Measurements from ENCODE around the gene STON2.

The STON2 gene

DNA sequence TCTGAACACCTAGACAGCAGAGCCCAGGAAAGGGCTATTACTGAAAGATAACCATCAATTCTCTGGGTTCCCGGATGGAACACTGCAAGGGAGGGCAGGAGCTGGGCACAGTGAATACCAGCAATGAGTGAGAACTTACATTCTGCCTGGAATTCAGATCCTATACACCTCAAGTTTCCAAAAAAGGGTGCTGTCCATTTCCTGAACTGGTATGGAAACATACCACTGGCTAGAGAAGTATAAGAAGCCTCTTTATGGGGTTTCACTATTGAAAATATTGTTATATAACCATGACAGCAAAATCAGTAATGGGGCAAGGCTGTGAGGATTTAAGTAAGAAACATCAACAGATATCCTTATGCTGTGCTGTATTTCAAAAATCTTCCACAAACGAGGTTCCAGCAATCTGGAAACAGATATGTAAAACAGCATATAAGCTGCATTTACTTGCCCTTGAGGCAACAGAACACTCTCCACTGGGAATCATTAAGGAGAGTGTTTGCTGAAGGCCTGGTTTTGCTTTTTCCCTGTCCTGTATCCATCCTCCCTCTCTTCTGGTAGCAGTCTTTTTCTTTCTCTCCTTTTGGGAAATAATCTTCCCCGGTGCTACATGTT, 126.1 kb downstream of the STON2 start:
- Histone ChIP-seq H3K9me3 (ENCODE audit: control insufficient read depth in 1 of 2, low read length in 2 of 2) (no peaks in the 10 kb centered on the region), H3K27ac (ENCODE audit: low read length) (no peak overlapping the region), H3K4me3 (ENCODE audit: low read depth in 1 of 2, low read length in 2 of 2) (no peak overlapping the region), H3K27me3 (ENCODE audit: low read depth, low read length) (no peaks in the 10 kb centered on the region), H3K36me3 (ENCODE audit: control insufficient read depth in 1 of 2, insufficient read depth in 2 of 2, low read length in 2 of 2) (no peaks in the 10 kb centered on the region), H3K4me1 (ENCODE audit: control insufficient read depth in 1 of 2, insufficient read depth in 2 of 2, low read length in 2 of 2) (peaks cover 0 to 8% of the 10 kb centered on the region in 2 donors)

DNA sequence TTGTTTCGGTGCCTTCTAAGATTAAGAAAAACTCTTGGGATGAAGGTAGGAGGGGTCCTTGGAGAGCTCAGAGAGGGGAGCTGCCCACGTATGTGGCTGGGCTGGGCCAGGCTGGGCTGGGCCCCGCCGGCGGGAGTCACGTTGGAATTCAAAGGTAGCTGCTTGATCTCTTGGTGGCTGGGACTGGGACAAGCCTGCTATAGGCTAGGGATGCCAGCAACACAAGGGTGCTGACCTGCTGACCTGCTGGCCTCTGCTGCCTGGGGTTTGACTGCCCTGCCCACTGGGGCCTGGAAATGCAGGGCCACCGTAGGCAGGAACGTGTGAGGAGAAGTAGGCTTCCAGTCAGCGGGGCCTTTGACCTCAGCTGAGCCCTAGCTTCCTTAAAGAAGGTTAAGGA, 126.6 kb downstream of the STON2 start:
- Histone ChIP-seq H3K27me3 (ENCODE audit: low read depth, low read length) (no peaks in the 10 kb centered on the region), H3K4me3 (ENCODE audit: low read depth in 1 of 2, low read length in 2 of 2) (no peak overlapping the region), H3K9me3 (ENCODE audit: control insufficient read depth in 1 of 2, low read length in 2 of 2) (no peaks in the 10 kb centered on the region), H3K36me3 (ENCODE audit: control insufficient read depth in 1 of 2, insufficient read depth in 2 of 2, low read length in 2 of 2) (no peaks in the 10 kb centered on the region), H3K27ac (ENCODE audit: low read length) (no peak overlapping the region), H3K4me1 (ENCODE audit: control insufficient read depth in 1 of 2, insufficient read depth in 2 of 2, low read length in 2 of 2) (peaks cover 0 to 8% of the 10 kb centered on the region in 2 donors)

DNA sequence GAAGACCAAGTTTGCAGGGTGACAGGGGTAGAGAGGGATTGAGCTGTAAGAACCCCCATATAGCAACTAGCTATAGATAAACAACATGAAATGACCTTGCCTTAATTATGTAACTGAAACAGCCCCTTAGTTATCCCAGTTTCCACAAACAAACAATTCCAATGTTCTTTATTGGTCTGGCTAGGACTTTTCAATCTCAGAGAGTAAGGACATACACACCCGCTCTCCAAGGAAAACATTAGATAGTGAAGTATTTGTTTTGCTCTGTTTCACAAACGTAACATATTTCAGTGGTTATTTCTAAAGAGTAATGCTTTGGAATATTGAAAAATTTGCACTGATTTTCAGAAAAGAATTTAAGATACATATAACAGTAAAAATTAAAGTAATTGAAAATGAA, 127.8 kb downstream of the STON2 start:
- H3K27ac ChIP-seq (ENCODE audit: low read length): no peak overlapping the region
- H3K4me3 ChIP-seq (ENCODE audit: low read depth in 1 of 2, low read length in 2 of 2): no peak overlapping the region
- no peaks in the 10 kb centered on the region for H3K9me3 ChIP-seq (ENCODE audit: control insufficient read depth in 1 of 2, low read length in 2 of 2)
- no peaks in the 10 kb centered on the region for H3K27me3 ChIP-seq (ENCODE audit: low read depth, low read length)
- H3K36me3 ChIP-seq (ENCODE audit: control insufficient read depth in 1 of 2, insufficient read depth in 2 of 2, low read length in 2 of 2): no peaks in the 10 kb centered on the region
- peaks cover 0 to 8% of the 10 kb centered on the region in 2 donors for H3K4me1 ChIP-seq (ENCODE audit: control insufficient read depth in 1 of 2, insufficient read depth in 2 of 2, low read length in 2 of 2)

DNA sequence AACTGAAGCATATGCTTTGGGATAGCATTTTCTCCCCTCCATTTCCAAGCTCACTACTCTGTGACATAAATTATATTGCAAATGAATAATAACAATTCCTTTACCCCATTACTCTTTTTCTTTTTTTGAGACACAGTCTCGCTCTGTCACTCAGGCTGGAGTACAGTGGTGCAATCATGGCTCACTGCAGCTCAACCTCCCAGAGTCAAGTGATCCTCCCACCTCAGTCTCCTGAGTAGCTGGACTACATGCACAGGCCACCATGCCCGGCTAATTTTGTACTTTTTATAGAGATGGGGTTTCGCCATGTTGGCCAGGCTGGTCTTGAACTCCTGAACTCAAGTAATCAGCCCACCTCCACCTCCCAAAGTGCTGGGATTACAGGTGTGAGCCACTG, 130.1 kb downstream of the STON2 start:
- H3K9me3 ChIP-seq (ENCODE audit: control insufficient read depth in 1 of 2, low read length in 2 of 2): no peaks in the 10 kb centered on the region
- H3K27me3 ChIP-seq (ENCODE audit: low read depth, low read length): no peaks in the 10 kb centered on the region
- no peak overlapping the region for H3K4me3 ChIP-seq (ENCODE audit: low read depth in 1 of 2, low read length in 2 of 2)
- no peak overlapping the region for H3K27ac ChIP-seq (ENCODE audit: low read length)
- H3K4me1 ChIP-seq (ENCODE audit: control insufficient read depth in 1 of 2, insufficient read depth in 2 of 2, low read length in 2 of 2): peaks cover 0 to 8% of the 10 kb centered on the region in 2 donors
- H3K36me3 ChIP-seq (ENCODE audit: control insufficient read depth in 1 of 2, insufficient read depth in 2 of 2, low read length in 2 of 2): no peaks in the 10 kb centered on the region

DNA sequence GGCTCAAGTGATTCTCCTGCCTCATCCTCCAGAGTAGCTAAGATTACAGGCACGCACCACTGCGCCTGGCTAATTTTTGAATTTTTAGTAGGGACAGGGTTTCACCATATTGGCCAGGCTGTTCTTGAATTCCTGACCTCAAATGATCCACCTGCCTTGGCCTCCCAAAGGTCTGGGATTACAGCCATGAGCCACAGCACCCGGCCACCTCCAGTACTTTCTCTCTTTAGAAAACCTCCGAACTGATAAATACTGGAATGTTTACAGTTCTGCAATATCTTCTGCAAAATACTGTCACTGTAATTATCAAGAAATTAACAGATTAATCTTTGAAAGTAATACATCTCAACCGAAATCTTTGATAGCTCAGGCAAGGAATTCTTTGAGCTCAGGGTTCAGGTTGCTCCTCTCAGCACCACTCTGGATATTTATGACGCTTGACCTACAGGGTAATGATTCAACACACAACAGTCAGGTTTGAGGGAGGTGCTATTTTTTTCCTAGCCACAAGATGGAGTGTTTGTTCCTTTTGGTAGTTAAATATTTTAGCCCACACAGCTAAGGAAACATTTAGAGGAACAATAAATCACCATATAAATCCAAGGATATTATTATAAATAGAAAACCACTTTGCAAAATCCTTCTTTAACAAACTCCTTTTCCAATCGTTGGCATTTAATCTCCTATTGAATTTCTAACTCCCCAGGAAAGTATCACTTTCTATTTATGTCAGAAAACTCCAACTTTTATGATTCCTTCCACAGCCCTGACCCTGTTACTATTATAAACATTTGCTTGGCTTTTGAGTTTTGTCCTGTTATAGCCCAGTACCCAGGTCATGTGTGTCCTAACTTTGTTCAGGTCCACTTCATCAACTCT, 130.8 kb downstream of the STON2 start:
- Histone ChIP-seq H3K4me3 (ENCODE audit: low read depth in 1 of 2, low read length in 2 of 2) (no peak overlapping the region), H3K27me3 (ENCODE audit: low read depth, low read length) (no peaks in the 10 kb centered on the region), H3K27ac (ENCODE audit: low read length) (no peak overlapping the region), H3K36me3 (ENCODE audit: control insufficient read depth in 1 of 2, insufficient read depth in 2 of 2, low read length in 2 of 2) (no peaks in the 10 kb centered on the region), H3K9me3 (ENCODE audit: control insufficient read depth in 1 of 2, low read length in 2 of 2) (no peaks in the 10 kb centered on the region), H3K4me1 (ENCODE audit: control insufficient read depth in 1 of 2, insufficient read depth in 2 of 2, low read length in 2 of 2) (peaks cover 0 to 8% of the 10 kb centered on the region in 2 donors)

DNA sequence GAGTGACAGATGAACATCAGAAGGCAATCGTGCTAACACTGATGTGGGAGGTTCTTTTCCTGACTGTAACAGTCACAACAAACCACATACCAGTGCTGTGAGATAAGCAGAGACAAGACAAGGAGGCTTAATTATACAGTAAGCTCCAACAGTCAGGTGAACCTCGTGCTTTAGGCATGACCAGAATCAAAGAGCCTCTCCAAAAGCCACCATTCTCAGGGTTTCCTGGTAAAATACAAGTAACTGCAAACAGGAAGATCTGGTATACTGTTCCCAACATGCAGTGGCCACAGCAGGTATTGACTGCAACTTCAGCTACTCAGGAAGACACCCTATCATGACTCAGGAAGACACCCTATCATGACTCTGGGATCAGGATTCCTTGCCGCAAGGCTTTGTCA, 132.1 kb downstream of the STON2 start:
- H3K9me3 ChIP-seq (ENCODE audit: control insufficient read depth in 1 of 2, low read length in 2 of 2): no peaks in the 10 kb centered on the region
- no peak overlapping the region for H3K4me3 ChIP-seq (ENCODE audit: low read depth in 1 of 2, low read length in 2 of 2)
- H3K4me1 ChIP-seq (ENCODE audit: control insufficient read depth in 1 of 2, insufficient read depth in 2 of 2, low read length in 2 of 2): peaks cover 0 to 8% of the 10 kb centered on the region in 2 donors
- no peak overlapping the region for H3K27ac ChIP-seq (ENCODE audit: low read length)
- H3K36me3 ChIP-seq (ENCODE audit: control insufficient read depth in 1 of 2, insufficient read depth in 2 of 2, low read length in 2 of 2): no peaks in the 10 kb centered on the region
- H3K27me3 ChIP-seq (ENCODE audit: low read depth, low read length): no peaks in the 10 kb centered on the region

DNA sequence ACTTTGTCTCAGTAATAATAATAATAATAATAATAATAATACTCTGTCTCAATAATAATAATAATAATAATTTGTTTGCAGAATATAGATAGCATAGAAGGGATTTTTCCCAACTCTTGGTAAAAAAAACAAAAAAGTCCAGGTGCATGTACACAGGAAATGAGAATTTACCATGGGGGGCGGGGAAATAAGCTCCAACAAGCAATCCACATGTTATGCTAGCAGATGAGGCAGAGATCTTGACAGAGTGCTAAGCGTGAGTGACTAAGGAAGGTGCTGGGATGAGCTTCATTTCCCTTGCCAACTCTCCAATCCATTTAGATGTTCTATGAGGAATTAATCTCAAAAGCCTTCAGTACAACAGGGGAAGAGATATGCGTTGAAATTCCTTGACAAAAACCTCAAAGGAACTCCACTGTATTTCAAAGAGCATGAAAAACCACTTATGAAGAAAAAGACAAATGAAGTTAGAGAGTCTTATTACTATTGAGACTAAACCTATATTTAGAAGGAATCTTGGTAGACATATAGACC, 134.4 kb downstream of the STON2 start:
- Histone ChIP-seq H3K27me3 (ENCODE audit: low read depth, low read length) (no peaks in the 10 kb centered on the region), H3K4me1 (ENCODE audit: control insufficient read depth in 1 of 2, insufficient read depth in 2 of 2, low read length in 2 of 2) (peaks cover 0 to 8% of the 10 kb centered on the region in 2 donors), H3K4me3 (ENCODE audit: low read depth in 1 of 2, low read length in 2 of 2) (no peak overlapping the region), H3K36me3 (ENCODE audit: control insufficient read depth in 1 of 2, insufficient read depth in 2 of 2, low read length in 2 of 2) (no peaks in the 10 kb centered on the region), H3K9me3 (ENCODE audit: control insufficient read depth in 1 of 2, low read length in 2 of 2) (no peaks in the 10 kb centered on the region), H3K27ac (ENCODE audit: low read length) (no peak overlapping the region)

DNA sequence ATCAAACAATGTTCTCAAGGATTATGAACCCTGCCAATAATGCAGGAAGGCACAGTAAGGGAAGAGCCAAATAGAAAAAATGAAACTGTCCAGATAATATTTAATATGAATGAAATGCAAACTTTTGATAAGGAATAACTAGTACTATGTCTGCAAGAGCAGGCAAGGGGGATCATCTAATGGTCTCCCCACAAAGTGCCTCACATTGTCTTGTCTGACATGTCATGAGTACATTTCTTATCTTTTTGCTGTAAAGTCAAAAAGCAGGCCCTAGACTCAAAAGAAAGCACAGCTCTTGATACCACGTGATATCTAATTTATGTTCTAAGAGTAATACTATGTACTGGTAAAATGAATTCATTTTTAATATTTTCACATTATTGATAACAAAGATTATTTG, 135.5 kb downstream of the STON2 start:
- no peaks in the 10 kb centered on the region for H3K9me3 ChIP-seq (ENCODE audit: control insufficient read depth in 1 of 2, low read length in 2 of 2)
- no peaks in the 10 kb centered on the region for H3K27me3 ChIP-seq (ENCODE audit: low read depth, low read length)
- peaks cover 0 to 5% of the 10 kb centered on the region in 2 donors for H3K4me1 ChIP-seq (ENCODE audit: control insufficient read depth in 1 of 2, insufficient read depth in 2 of 2, low read length in 2 of 2)
- no peaks in the 10 kb centered on the region for H3K36me3 ChIP-seq (ENCODE audit: control insufficient read depth in 1 of 2, insufficient read depth in 2 of 2, low read length in 2 of 2)
- no peak overlapping the region for H3K4me3 ChIP-seq (ENCODE audit: low read depth in 1 of 2, low read length in 2 of 2)
- H3K27ac ChIP-seq (ENCODE audit: low read length): no peak overlapping the region

DNA sequence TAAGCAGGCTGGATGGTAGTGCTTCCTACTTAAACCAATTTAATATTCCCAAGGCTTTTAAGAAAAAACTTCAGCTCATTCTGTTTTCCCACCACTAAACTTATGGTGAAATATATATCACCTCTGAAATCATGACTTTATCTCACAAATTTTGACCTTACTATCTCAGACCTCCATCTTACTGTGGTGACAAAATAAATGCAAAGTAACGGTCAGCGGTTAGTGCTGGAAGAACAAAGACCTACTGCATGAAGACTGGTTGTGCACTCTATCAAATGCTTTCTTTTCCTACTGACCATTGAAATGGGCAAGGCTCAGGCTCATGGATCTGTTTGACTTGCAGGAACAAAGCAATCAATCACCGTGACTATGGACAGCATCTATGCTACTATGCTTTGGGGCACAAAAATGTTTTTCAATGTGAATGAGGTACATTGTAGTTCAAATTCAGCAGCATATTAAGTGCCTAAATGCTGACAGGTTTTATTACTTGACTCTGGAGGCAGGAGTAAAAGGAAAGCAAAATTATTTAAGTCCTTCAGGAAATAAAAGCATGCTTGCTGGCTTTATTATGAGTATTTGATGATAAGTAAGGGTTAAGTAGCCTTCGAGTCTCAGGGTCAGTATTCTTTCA, 136.2 kb downstream of the STON2 start:
- H3K9me3 ChIP-seq (ENCODE audit: control insufficient read depth in 1 of 2, low read length in 2 of 2): no peaks in the 10 kb centered on the region
- no peak overlapping the region for H3K4me3 ChIP-seq (ENCODE audit: low read depth in 1 of 2, low read length in 2 of 2)
- H3K27me3 ChIP-seq (ENCODE audit: low read depth, low read length): no peaks in the 10 kb centered on the region
- H3K4me1 ChIP-seq (ENCODE audit: control insufficient read depth in 1 of 2, insufficient read depth in 2 of 2, low read length in 2 of 2): no peaks in the 10 kb centered on the region
- no peaks in the 10 kb centered on the region for H3K36me3 ChIP-seq (ENCODE audit: control insufficient read depth in 1 of 2, insufficient read depth in 2 of 2, low read length in 2 of 2)
- no peak overlapping the region for H3K27ac ChIP-seq (ENCODE audit: low read length)

DNA sequence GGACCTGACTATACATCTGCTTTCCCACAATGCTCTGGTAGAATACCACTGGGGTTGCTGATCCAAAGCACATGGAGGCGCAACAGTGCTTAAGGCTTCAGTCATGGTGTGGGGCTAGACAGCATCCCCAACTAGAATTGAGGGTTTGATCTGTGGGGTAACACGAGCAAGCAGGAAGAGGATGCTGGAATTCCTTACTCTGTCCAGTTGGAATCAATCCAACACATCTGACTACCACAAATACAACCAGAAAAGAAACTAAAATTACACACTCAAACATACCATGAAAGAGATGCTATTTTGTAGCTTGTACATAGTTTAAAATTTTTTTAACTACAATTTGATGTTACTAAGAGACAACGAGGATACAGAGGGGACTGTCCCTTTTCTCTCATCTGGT, 138.9 kb downstream of the STON2 start:
- H3K36me3 ChIP-seq (ENCODE audit: control insufficient read depth in 1 of 2, insufficient read depth in 2 of 2, low read length in 2 of 2): no peaks in the 10 kb centered on the region
- H3K4me3 ChIP-seq (ENCODE audit: low read depth in 1 of 2, low read length in 2 of 2): no peak overlapping the region
- H3K4me1 ChIP-seq (ENCODE audit: control insufficient read depth in 1 of 2, insufficient read depth in 2 of 2, low read length in 2 of 2): no peaks in the 10 kb centered on the region
- no peaks in the 10 kb centered on the region for H3K27me3 ChIP-seq (ENCODE audit: low read depth, low read length)
- no peak overlapping the region for H3K27ac ChIP-seq (ENCODE audit: low read length)
- no peaks in the 10 kb centered on the region for H3K9me3 ChIP-seq (ENCODE audit: control insufficient read depth in 1 of 2, low read length in 2 of 2)

DNA sequence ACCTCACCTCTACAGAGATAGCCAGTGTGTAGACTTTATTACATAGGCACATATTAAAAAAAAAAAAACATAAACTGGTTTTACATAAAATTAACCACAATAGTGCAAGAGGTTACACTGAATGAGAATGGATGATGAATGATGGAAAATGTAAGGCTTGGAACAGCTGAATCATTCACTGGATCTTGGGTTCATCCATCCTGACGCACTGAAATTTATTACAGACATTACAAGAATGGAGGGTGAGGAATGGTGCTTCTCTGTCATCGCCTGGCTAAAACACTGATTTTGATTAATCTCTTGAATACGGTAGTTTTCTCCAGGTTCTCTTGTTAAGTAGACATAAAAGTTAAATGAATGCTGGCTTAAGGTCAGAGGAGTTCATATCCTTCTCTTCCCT, 139.4 kb downstream of the STON2 start:
- Histone ChIP-seq H3K27ac (ENCODE audit: low read length) (no peak overlapping the region), H3K27me3 (ENCODE audit: low read depth, low read length) (no peaks in the 10 kb centered on the region), H3K9me3 (ENCODE audit: control insufficient read depth in 1 of 2, low read length in 2 of 2) (no peaks in the 10 kb centered on the region), H3K4me3 (ENCODE audit: low read depth in 1 of 2, low read length in 2 of 2) (no peak overlapping the region), H3K36me3 (ENCODE audit: control insufficient read depth in 1 of 2, insufficient read depth in 2 of 2, low read length in 2 of 2) (no peaks in the 10 kb centered on the region), H3K4me1 (ENCODE audit: control insufficient read depth in 1 of 2, insufficient read depth in 2 of 2, low read length in 2 of 2) (no peaks in the 10 kb centered on the region)
